IPS-NIHi7 (cell line): ENCODE data around the gene ACOT7.
"Not testable (repeated sequence)": the region's sequence is repeated elsewhere in the genome, so short reads cannot be mapped to it uniquely, and the experiment has no call there.

Experiments
- DNase-seq: peaks from one replicate; pipeline ENCODE4 v3.0.0; 2012; ENCODE audit warnings: mixed read lengths; ENCODE audit errors: extremely low spot score

The ACOT7 gene

DNA sequence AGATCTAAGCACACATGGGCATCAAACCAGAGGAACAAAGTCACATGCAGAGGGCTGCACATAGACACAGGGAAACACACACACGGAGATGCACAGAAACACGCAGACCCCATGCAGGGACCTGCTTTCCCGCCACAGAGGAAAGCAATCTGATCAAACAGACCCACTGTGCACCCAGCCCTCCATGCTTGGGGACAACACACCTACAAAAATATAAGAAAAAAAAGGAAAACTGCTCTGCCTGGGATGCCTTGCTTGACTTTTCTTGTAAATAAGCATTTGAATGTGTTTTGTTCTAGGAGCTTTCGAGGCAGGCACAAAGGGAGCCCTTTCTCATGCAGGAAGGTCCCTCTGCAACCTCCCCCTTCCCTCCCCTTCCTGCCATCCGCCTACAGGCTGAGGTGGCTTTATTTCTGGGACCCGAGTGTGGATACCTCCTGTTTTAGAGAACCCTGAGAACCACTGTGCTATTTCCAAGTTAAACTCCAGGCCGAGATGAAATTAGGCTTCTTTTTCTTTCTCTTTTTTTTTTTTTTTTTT lies 154.3 kb downstream of the ACOT7 start:
- DNase-seq, result peak; percentile 58

DNA sequence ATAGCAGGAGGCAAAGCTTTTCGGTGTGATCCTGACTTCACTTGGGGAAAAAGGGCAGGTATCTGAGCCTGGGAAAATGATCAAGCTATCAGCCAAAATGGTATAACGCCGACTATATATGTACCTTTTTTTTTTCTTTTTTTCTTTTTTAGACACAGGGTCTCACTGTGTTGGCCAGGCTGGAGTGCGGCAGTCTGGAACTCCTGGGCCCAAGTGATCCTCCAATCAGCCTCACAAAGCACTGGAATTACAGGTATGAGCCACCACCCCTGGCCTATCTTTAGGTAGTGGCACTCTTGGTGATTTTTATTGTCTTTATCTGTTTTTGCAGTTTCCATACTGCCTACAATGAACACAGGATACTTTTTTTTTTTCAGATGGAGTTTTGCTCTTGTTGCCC lies 156.5 kb downstream of the ACOT7 start:
- DNase-seq, result no peak

DNA sequence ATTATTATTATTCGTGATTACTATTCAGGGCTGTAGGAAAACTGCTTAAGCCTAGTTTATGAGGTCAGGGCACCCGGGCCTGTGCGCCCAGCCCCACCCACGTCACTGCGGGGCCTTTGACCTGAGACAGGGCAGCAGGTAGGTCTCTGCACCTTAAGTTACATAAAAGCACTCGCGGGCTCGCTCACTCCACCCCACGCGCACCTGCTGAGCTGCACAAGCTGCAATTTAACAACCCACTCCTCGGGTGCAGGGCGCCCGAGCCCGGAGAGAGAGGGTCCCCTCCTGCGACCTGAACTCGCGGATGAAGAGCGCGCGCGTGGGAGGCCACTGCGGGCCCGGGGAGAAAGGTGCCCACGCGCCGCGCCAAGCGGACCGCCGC lies 158.3 kb downstream of the ACOT7 start:
- DNase-seq, result no peak

DNA sequence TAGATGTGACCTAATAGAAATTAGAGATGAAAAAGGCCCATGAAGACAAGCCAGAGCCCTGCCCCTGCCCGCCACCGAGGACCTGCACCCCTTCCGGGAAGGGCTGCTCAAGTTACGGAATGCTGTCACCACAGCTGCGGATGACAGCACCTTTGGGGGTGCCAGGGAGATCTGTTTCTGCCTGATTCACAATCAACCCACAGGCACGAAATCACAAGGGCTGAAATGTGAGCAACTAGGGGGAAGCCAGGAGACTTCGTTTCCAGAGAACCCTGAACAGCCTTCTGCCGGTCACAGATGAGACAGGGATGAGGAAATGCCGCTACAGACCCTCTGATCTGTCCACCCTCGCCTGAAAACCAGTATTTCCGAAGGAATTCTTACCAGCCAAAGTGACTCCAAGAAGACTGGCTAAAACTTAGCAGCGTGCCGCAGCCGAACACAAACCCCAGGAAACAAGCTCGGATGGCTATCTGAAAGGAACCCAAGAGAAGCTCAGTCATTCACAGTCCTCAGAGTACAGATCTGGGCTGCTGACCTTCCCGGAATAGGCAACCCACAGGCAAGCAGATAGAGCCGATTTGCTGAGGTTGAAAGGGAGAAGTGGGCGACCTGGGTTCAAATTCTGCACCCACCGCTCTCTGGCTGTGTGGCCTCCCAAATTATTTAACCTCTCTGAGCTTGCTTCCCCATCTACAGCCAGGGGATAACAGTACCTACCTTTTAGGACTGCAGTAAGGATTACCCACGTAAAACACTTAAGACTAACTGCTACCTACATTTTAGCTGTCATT lies 158.9 kb downstream of the ACOT7 start:
- no peak for DNase-seq

DNA sequence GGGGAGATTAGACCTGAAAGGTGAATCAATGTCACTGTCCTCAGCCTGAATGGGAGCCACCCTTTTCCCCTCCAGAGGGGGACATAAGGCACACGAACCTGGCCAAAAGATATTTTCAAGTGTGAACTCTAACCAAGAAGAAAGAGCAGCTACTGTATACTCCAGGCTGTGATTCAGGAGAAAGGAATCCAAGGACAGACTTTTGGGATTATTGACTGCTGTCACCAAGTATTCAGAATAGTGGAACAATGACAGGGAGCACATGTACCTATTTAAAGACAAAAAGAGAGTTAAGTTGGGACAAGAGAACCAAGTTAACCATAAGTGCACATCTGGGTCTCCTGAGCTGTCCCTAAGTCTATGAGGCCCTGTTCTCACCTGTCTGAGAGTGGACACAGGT lies 160.2 kb downstream of the ACOT7 start:
- DNase-seq, result no peak

DNA sequence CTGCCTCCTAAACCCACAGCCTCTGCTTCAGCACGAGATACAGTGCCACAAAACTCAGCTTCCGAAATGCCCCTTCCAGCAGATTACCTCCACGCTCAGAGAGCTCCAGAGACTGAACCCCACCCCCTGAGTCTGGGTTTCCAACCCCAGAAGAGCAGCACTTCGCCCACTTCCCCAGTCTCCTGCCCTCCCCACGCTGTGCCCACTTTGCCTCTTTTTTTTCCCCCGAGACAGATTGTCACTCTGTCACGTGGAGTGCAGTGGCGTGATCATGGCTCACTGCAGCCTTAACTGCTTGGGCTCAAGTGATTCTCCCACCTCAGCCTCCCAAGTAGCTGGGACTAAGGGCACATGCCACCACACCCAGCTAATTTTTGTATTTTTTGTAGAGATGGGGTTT lies 167.9 kb downstream of the ACOT7 start:
- DNase-seq, result no peak

DNA sequence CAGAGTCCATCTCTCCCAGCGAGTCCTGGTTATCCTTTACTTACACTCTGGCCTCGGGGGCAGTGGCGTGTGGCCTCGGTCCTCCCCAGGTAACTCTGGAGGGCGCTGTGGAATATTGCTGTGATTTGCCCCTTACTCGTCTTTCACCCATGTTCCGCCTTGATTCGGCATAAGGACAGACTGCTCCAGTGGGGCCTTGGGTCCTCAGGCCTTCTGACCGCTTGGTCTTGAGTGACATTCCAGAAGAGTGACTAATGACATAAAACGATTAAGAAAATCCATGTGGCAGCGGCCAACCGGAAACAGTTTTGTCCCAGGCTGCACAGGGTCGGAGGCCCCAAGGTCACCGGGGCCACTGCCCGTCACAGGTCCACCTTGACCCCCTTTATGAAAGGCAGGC lies 168.8 kb downstream of the ACOT7 start:
- DNase-seq, result no peak

DNA sequence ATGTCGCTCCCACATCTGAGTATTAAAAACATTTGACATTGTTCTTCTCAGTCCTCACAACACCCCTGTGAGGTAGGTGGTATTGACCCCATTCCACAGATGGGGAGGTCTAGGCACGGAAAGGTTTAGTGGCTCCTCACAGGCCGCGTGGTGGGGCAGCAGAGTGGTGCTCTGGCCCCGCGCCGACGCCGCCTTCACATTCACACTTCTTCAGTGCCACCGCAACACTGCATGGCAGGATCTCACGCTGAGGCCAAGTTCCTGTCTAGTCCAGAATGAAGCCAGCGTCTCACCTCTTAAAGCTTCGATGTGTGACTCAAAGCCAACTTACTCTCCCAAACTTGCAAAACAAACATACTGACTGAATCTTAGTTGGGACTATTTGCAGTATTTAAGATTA lies 169.9 kb downstream of the ACOT7 start:
- DNase-seq, result no peak

DNA sequence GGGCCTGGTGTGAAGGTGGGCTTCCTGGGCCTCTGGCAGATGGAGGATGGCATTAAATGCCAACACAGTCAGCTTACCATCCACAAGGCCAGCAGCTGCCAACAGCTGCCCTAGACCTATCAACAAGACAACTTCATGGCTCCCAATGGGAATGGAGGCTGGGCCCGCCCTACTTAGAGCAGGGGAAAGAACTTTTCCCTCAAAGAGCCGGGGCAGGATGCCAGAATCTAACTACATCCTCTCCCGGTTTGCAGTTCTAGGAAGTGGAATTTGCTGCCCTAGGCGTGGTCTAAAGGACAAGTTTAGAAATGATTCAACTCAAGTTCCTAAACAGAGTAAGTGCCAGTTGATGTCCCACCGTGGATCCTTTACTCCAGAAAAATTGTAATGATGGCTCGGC lies 170.9 kb downstream of the ACOT7 start:
- DNase-seq, result no peak

DNA sequence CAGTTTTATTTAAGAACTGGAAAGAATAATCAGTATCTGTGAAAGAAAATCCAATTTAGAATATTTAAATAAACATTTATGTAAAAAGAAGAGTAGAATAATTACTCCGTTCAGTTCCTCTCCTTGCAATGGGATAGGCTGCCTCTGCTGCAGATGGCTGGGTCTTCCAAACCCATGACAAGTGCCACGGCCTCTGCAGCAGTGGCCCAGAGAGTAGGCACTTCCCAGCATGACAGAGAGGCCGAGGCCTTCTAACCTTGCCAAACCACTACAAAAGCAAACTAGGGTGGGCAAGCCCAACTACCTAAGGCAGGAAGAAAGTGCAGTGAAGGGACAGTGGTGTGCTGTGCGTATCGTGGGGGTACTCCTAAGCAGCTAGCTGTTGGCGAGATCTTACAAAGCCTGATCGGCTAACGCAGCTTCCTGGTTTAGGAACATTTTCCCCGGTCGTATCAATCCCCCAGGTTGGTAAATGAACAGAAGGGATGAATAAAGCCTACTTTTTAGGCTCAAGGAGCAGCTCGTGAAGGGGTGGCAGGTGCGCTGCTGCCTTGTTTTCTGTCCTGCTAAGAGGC lies 172.3 kb downstream of the ACOT7 start:
- no peak for DNase-seq

DNA sequence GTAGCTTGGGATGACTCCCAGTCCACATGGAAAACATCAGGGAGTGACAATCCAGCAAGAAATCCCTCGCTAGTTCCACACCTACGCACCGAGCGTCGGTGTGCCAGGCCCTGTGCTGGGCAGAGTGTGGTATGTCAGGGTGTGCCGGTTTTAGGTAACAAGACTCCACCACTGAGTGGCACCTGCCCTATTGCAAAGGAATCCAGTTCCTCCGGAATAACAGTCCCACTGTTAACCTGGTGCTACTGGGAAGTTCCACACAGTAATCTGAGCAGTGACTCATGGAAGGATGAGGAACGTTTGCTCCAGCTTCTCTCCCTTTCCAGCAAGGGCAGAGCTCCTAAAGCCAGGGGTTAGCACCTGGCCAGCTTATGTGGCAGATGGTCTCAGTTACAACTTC lies 173.3 kb downstream of the ACOT7 start:
- DNase-seq, result no peak

DNA sequence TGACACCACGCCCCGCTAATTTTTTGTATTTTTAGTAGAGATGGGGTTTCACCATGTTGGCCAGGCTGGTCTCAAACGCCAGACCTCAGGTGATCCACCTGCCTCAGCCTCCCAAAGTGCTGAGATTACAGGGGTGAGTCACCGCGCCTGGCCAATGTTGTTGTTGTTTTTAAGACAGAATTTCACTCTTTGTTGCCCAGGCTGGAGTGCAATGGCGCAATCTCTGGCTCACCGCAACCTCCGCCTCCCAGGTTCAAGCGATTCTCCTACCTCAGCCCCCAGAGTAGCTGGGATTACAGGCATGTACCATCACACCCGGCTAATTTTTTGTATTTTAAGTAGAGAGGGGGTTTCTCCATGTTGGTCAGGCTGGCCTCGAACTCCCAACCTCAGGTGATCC lies 173.9 kb downstream of the ACOT7 start:
- not testable (repeated sequence) for DNase-seq

DNA sequence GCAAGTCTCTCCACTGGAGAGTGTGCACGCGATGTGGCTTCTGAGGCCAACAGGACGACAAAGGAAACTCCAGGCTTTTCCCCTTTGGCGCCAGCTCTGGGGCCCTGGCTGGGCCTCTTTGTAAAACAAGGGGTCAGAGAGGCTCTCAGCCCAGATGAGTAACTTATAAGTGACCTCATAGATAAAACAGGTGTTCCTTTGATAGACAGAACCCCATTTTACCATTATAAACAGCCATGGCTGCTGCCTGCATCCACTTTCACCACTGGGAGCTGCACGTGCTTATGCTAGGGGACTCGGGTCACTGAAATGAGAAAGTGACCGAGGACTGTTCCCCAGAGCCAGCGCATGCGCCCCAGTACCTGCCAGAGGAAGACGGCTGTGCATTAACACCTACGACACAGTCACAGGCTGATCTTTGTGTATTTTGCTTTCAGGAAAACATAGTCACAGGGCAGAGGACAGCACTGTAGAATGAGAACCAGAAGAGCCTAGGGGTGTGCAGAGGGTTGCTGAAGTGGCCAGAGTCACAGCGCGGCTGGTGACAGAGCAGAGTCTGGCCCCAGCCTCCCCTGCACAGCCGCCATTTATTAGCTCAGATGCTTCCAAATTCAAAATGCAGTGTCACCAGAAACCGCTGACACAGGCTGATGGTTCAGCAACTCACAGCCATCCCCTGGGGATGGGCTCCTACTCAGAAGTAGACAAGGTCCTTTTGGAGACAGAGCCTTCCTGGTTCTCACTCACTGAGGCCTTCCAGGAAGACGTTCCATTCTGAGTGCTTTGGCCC lies 175.0 kb downstream of the ACOT7 start:
- DNase-seq, result no peak
